AG09319 (cell line): ENCODE results near the gene BBIP1.
"Not testable (repeated sequence)": the region's sequence is repeated elsewhere in the genome, so short reads cannot be mapped to it uniquely, and the experiment has no call there.

Experiments used
- DNase-seq: peaks from one replicate; pipeline ENCODE4 v3.0.0-alpha.2; 2010; ENCODE audit warnings: low read depth; ENCODE audit errors: extremely low read depth
- CTCF ChIP-seq: IDR thresholded peaks from 2 replicates; pipeline ENCODE4 v1.5.1; 2011; ENCODE audit warnings: low read depth, mild to moderate bottlenecking, inconsistent platforms, low read length, moderate library complexity

BBIP1 gene

GRCh38 chr10:110919971-110920881 lies 1.2 kb upstream of the BBIP1 start:
- DNase-seq: no peak
- TF ChIP-seq CTCF: no peak

- TF ChIP-seq CTCF: peak; percentile 27
- DNase-seq: no peak
Measured at GRCh38 chr10:110919349-110919931, 460 bp upstream of the BBIP1 start, which contains the start of gene SHOC2. Gene SHOC2 (plus strand): TSS chr10:110919604. CDS start chr10:110964359, 44,755 bp downstream.

GRCh38 chr10:110918269-110918642 lies 724 bp downstream of the BBIP1 start:
- TF ChIP-seq CTCF: no peak; the same call in 1 of the 2 replicates
- DNase-seq: peak; percentile 92

GRCh38 chr10:110916554-110917346 lies 2.2 kb downstream of the BBIP1 start:
- TF ChIP-seq CTCF: no peak
- peak; percentile 57 for DNase-seq

GRCh38 chr10:110915600-110915999 lies 3.4 kb downstream of the BBIP1 start:
- DNase-seq: not testable (repeated sequence)

- no peak for TF ChIP-seq CTCF
- no peak for DNase-seq
Measured at GRCh38 chr10:110915035-110915434, 3.9 kb downstream of the BBIP1 start.

GRCh38 chr10:110914431-110914830 lies 4.5 kb downstream of the BBIP1 start:
- no peak for TF ChIP-seq CTCF
- DNase-seq: no peak
